ENCODE measurements around the gene RING1.
"Not testable (repeated sequence)": the region's sequence is repeated elsewhere in the genome, so short reads cannot be mapped to it uniquely, and the experiment has no call there.

Gene RING1

DNA sequence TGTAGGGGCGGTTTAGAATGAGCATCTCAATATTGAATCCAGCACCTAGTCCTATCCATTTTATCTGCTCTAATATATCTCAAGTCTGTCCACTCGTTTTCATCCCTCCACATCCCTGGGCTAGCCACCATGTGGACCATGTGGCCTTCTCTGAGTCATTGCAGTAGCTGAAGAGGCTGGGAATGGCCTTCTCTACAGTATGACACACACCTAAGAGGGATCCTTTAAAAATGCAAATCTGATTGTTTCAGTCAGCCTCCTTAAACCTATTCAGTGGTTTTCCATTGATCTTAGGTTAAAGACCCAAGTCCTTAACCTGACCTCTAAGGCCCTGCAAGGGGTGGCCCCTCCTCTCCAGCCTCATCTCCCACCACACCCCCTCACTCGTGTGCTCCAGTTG is 9.4 kb downstream of the RING1 start:
- H3K36me3 ChIP-seq (ENCODE audit: control insufficient read depth, insufficient read depth, low read length): no peaks in the 10 kb centered on the region
- no peak overlapping the region for H3K4me3 ChIP-seq (ENCODE audit: low read length)
- no peak overlapping the region for H3K27ac ChIP-seq (ENCODE audit: low read depth, low read length)
- peaks cover 3% of the 10 kb centered on the region for H3K4me1 ChIP-seq (ENCODE audit: control insufficient read depth, insufficient read depth, low read length)
- H3K9ac ChIP-seq (ENCODE audit: low read length): no peak overlapping the region
- H3K27me3 ChIP-seq (ENCODE audit: control insufficient read depth, insufficient read depth, low read length): no peaks in the 10 kb centered on the region

DNA sequence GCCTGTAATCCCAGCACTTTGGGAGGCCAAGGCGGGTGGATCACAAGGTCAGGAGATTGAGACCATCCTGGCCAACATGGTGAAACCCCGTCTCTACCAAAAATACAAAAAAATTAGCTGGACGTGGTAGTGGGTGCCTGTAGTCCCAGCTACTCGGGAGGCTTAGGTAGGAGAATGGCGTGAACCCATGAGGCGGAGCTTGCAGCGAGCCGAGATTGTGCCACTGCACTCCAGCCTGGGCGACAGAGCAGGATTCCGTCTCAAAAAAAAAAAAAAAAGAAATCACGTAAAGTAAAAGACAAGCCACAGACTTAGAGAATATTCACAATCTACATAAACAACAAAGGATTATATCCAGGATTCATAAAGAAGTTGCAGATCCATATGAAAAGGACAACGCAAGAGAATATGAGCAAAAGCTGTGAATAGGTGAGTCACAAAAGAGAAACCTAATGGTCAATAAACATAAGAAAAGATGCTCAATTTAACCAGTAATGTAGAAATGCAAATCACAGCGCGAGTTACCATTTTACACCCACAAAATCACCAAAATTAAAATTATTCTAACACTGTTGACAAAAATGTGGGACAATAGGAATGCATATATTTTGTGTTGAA is 18.3 kb downstream of the RING1 start:
- H3K27me3 ChIP-seq (ENCODE audit: control insufficient read depth, insufficient read depth, low read length); H3K4me3 ChIP-seq (ENCODE audit: low read length); H3K9ac ChIP-seq (ENCODE audit: low read length); H3K36me3 ChIP-seq (ENCODE audit: control insufficient read depth, insufficient read depth, low read length); H3K27ac ChIP-seq (ENCODE audit: low read depth, low read length); H3K4me1 ChIP-seq (ENCODE audit: control insufficient read depth, insufficient read depth, low read length): not testable (repeated sequence)

DNA sequence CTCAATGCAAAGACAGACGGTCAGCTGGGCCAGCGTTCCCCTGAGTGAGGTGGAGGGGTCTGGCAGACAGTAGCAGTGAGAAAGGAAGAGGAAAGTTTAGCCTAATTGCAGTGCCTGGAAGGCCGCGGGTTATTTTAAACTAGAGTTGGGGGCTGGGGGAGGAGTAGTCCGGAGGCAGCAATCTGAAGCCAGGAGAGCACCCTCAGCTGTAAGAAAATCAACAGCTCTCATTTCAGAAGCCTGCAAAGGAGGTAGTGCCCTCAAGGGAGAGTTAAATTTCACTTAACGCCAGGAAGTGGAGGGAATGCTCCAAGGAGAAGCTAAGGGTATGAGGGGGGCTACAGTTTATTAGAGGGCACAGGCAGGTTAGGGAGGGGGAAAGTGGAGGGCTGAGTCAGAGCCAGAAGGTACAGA is 26.9 kb downstream of the RING1 start:
- H3K9ac ChIP-seq (ENCODE audit: low read length): no peak overlapping the region
- no peak overlapping the region for H3K27ac ChIP-seq (ENCODE audit: low read depth, low read length)
- H3K4me1 ChIP-seq (ENCODE audit: control insufficient read depth, insufficient read depth, low read length): no peaks in the 10 kb centered on the region
- H3K4me3 ChIP-seq (ENCODE audit: low read length): no peak overlapping the region
- no peaks in the 10 kb centered on the region for H3K27me3 ChIP-seq (ENCODE audit: control insufficient read depth, insufficient read depth, low read length)
- no peaks in the 10 kb centered on the region for H3K36me3 ChIP-seq (ENCODE audit: control insufficient read depth, insufficient read depth, low read length)

DNA sequence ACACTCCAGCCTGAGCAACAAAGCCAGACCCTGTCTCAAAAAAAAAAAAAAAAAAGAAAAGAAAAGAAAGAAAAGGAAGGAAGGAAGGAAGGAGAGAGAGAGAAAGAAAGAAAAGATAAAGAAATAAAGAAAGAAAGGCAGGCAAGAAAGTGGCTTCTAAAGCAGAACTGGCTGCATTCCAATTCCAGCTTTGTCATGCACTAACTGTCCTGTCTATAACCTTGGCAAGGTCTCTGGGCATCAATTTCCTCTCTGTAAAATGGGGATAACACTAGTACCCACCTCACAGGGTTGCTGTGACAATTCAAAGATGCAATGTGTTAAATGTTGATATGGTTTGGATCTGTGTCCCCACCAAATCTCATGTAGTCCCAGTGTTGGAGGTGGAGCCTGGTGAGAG is 28.0 kb downstream of the RING1 start:
- no peak overlapping the region for H3K9ac ChIP-seq (ENCODE audit: low read length)
- no peaks in the 10 kb centered on the region for H3K36me3 ChIP-seq (ENCODE audit: control insufficient read depth, insufficient read depth, low read length)
- no peaks in the 10 kb centered on the region for H3K27me3 ChIP-seq (ENCODE audit: control insufficient read depth, insufficient read depth, low read length)

DNA sequence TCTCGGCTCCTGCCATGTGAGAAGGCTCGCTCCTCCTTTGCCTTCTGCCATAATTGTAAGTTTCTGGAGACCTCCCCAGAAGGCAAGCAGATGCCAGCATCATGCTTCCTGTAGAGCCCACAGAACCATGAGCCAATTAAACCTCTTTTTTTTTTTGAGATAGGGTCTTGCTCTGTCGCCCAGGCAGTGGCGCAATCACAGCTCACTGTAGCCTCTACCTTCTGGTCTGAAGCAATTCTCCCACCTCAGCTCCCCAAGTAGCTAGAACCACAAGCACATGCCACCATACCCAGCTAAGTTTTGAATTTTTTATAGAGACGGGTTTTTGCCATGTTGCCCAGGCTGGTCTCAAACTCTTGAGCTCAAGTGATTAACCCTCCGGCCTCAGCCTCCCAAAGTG is 28.6 kb downstream of the RING1 start:
- Histone ChIP-seq H3K36me3 (ENCODE audit: control insufficient read depth, insufficient read depth, low read length) (no peaks in the 10 kb centered on the region), H3K9ac (ENCODE audit: low read length) (no peak overlapping the region), H3K4me1 (ENCODE audit: control insufficient read depth, insufficient read depth, low read length) (no peaks in the 10 kb centered on the region), H3K27me3 (ENCODE audit: control insufficient read depth, insufficient read depth, low read length) (no peaks in the 10 kb centered on the region), H3K4me3 (ENCODE audit: low read length) (no peak overlapping the region), H3K27ac (ENCODE audit: low read depth, low read length) (no peak overlapping the region)

More for the DNA sequence above, 28.0 kb downstream of the RING1 start:
- Histone ChIP-seq H3K4me1 (ENCODE audit: control insufficient read depth, insufficient read depth, low read length) (no peaks in the 10 kb centered on the region), H3K27ac (ENCODE audit: low read depth, low read length) (no peak overlapping the region), H3K4me3 (ENCODE audit: low read length) (no peak overlapping the region)

DNA sequence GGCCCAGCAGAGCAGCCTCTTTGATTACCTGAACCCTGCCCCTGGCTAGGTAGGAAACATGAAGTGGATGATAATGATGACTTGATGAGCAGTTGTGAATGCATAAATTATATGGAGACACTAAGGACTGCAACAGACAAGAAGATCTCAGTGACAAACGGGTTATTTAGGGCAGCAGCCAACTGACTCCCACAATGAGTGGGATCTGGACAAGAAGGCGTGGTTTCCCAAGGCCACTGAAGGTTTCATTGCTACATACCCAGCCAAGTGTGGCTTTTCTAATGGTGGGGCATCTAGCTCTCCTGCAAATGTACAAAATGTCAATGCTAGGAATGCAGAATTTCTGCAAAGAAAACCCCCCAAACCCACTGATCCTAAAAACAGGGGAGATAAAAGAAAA is 29.4 kb downstream of the RING1 start:
- no peaks in the 10 kb centered on the region for H3K36me3 ChIP-seq (ENCODE audit: control insufficient read depth, insufficient read depth, low read length)
- H3K4me3 ChIP-seq (ENCODE audit: low read length): no peak overlapping the region
- no peaks in the 10 kb centered on the region for H3K27me3 ChIP-seq (ENCODE audit: control insufficient read depth, insufficient read depth, low read length)
- H3K4me1 ChIP-seq (ENCODE audit: control insufficient read depth, insufficient read depth, low read length): no peaks in the 10 kb centered on the region
- H3K27ac ChIP-seq (ENCODE audit: low read depth, low read length): no peak overlapping the region
- H3K9ac ChIP-seq (ENCODE audit: low read length): no peak overlapping the region

DNA sequence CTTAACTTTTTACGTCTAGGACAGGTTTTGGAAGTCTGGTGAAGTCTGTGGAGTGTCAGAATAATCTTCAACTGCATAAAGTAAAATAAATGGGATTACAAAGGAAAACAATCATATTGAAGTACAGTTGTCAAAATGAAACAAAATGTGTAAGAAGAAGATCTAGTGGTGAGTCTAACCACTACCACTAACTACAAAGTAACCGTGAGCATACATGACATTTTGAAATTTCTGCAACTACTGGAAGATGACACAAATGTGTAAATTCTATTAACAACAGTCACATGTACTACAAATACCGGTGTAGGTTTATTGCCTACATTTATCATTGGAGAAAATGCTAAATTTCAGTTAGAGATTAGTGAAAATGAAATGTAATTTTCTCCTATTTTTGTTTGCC is 33.7 kb downstream of the RING1 start:
- Histone ChIP-seq H3K36me3 (ENCODE audit: control insufficient read depth, insufficient read depth, low read length) (no peaks in the 10 kb centered on the region), H3K4me3 (ENCODE audit: low read length) (no peak overlapping the region), H3K9ac (ENCODE audit: low read length) (no peak overlapping the region), H3K27ac (ENCODE audit: low read depth, low read length) (no peak overlapping the region), H3K27me3 (ENCODE audit: control insufficient read depth, insufficient read depth, low read length) (no peaks in the 10 kb centered on the region), H3K4me1 (ENCODE audit: control insufficient read depth, insufficient read depth, low read length) (no peaks in the 10 kb centered on the region)

DNA sequence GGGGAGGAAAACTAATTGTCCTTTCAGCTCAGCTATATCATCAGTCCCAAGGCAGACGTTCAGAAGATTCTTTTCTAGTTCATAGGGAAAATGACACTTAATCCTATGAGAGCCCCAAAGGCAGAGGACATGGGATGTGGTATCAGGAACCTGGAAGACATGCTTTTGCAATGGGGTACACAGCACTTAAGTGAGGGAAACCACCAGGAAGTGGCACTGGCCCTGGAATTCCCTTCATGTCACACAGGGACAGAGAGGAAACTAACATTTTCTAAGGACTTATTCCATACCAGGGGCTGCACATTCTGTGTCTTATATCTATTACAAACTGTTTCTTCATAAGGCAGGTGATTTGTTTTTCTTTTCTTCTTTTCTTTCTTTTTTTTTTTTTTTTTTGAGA is 35.2 kb downstream of the RING1 start:
- H3K36me3 ChIP-seq (ENCODE audit: control insufficient read depth, insufficient read depth, low read length): no peaks in the 10 kb centered on the region

DNA sequence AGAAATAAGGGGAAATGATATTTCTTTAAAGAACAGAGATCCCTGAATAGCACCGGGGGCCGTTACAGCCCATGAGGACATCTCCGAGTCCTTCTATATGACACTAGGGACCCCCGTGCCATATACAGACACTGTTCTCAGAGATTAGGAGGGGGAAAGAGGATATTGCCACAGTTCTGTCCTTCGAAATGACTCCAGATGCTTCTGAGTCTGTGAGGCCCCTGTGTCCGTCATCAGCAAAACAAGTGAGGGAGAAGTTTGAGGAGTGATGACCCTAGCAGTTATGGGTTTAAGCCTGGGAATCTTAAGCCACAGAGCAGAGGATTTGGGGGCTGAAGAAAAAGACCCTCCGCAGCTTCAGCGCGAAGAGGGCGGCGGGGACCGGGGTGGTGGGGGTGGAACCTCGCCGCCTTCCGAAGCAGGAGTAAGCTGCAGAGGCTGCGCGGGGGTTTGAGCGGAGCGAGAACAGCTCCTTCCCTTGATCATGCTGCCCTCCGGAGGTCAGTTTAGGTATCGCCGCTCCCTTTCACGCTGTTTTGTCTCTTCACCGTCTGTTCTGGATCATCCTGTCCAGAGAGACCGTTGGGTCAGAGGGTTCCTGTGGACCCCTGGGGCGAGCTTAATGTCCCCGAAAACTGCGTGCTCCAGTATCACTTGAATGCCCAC is 39.8 kb downstream of the RING1 start:
- peak overlapping the region; percentile 76 for H3K4me3 ChIP-seq (ENCODE audit: low read length)
- H3K4me1 ChIP-seq (ENCODE audit: control insufficient read depth, insufficient read depth, low read length): peaks cover 12% of the 10 kb centered on the region
- H3K27ac ChIP-seq (ENCODE audit: low read depth, low read length): peak overlapping the region; percentile 91
- H3K27me3 ChIP-seq (ENCODE audit: control insufficient read depth, insufficient read depth, low read length): no peaks in the 10 kb centered on the region
- no peaks in the 10 kb centered on the region for H3K36me3 ChIP-seq (ENCODE audit: control insufficient read depth, insufficient read depth, low read length)
- peak overlapping the region; percentile 41 for H3K9ac ChIP-seq (ENCODE audit: low read length)

More for the DNA sequence above, 35.2 kb downstream of the RING1 start:
- H3K9ac ChIP-seq (ENCODE audit: low read length): no peak overlapping the region
- no peaks in the 10 kb centered on the region for H3K27me3 ChIP-seq (ENCODE audit: control insufficient read depth, insufficient read depth, low read length)
- H3K4me1 ChIP-seq (ENCODE audit: control insufficient read depth, insufficient read depth, low read length): peaks cover 3% of the 10 kb centered on the region
- no peak overlapping the region for H3K27ac ChIP-seq (ENCODE audit: low read depth, low read length)
- H3K4me3 ChIP-seq (ENCODE audit: low read length): no peak overlapping the region

DNA sequence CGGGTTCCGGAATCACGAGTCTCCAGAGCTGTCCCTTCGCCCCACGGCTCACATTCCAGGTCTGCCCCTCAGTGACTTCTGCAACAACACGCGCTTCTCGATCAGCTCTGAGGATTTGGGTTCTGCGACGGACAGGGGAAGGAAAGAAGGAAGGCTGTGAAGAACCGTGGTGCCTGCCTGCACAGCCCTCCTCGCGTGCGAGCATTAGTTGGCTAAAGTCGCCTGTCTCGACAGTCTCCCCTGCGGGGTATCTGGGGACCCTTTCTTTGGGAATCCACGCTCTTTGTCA is 40.3 kb downstream of the RING1 start:
- Histone ChIP-seq H3K27ac (ENCODE audit: low read depth, low read length) (peak overlapping the region; percentile 91), H3K9ac (ENCODE audit: low read length) (peak overlapping the region; percentile 41), H3K4me3 (ENCODE audit: low read length) (peak overlapping the region; percentile 76), H3K27me3 (ENCODE audit: control insufficient read depth, insufficient read depth, low read length) (no peaks in the 10 kb centered on the region), H3K4me1 (ENCODE audit: control insufficient read depth, insufficient read depth, low read length) (peaks cover 12% of the 10 kb centered on the region), H3K36me3 (ENCODE audit: control insufficient read depth, insufficient read depth, low read length) (no peaks in the 10 kb centered on the region)

DNA sequence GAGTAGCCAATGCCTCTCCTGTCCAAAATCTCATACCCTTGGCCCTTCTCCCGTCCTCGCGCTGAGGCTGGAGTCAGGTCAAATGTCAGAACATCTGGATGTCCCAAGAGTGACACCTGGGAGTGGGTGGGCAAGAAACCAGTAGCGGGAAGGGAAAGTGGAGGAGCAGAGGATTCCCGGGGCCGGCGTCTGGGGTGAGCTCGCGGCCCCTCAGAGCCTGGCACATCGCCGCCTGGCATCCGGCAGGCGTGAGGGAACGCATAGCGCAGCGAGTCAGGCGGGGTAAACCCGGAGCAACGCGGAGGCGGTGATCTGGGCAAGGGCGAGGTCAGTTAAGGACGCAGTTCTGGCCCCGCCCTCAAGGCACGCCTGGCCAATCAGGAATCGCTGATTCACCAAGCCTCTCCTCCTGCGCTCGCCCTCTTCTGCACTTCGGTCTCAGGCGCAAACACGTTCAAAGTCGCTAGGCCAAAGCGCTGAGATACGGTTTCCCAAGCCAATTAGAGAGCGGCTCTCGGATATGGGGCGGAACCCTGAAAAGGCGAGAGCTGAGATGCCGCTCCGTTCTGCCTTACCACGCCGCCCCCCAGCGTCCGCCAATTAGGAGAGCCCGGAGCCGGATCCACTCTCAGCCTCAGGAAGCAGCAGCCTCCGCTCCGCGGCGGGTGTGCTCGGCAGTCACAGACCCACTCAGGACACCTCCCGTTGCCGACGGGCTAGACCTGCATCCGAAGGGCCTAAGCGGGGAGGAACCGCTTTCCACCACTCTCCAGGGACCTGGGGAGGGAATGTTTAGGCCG is 40.8 kb downstream of the RING1 start:
- Histone ChIP-seq H3K4me3 (ENCODE audit: low read length) (peak overlapping the region; percentile 88), H3K4me1 (ENCODE audit: control insufficient read depth, insufficient read depth, low read length) (peaks cover 12% of the 10 kb centered on the region), H3K27me3 (ENCODE audit: control insufficient read depth, insufficient read depth, low read length) (no peaks in the 10 kb centered on the region), H3K9ac (ENCODE audit: low read length) (peak overlapping the region; percentile 91), H3K27ac (ENCODE audit: low read depth, low read length) (peak overlapping the region; percentile 91), H3K36me3 (ENCODE audit: control insufficient read depth, insufficient read depth, low read length) (no peaks in the 10 kb centered on the region)

DNA sequence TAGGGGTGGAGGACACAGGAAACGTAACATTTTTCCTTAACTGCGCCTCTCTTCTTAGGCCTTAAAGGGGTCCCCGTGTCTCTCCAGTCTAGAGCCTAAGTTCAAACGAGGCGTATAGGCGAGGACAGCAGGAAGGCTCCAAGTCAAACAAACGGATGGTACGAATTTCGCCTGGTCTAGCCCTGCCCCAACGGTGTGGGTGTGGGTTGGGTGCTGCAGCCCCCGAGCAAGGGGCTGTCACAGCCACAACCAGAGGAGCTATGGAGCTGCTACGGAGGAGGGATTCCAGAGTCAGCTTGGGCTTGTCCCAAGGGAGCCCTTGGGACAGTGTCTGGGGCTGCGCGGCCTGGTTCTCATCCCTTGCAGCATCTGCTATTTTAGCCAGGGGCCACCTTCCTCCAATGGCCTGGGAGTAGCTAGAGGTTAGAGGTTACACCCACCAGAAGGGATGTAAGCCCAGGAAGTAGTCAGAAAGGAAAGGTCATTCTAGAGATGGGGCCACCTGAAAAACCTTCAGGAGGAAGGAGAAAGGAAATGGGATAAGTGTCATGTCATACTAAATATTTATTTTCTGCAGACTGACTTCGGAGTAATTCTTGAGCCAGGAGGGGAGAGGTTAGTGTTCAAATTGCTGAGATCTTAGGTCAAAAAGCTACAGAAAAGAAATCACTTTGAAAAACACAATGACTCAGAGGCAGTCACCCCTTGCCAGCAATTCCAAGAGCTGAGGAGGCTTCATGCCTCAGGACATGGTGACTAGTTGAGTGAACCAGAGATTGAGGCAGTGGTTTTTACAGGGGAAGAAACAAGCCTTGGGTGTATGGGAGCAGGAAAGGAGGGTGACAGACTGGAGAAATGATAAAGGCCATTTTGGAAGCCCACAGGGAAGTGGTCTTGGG is 41.7 kb downstream of the RING1 start:
- H3K27me3 ChIP-seq (ENCODE audit: control insufficient read depth, insufficient read depth, low read length): no peaks in the 10 kb centered on the region
- H3K4me1 ChIP-seq (ENCODE audit: control insufficient read depth, insufficient read depth, low read length): peaks cover 12% of the 10 kb centered on the region
- no peaks in the 10 kb centered on the region for H3K36me3 ChIP-seq (ENCODE audit: control insufficient read depth, insufficient read depth, low read length)
- H3K9ac ChIP-seq (ENCODE audit: low read length): peak overlapping the region; percentile 91
- peak overlapping the region; percentile 88 for H3K4me3 ChIP-seq (ENCODE audit: low read length)
- peak overlapping the region; percentile 88 for H3K27ac ChIP-seq (ENCODE audit: low read depth, low read length)

Data from rectal smooth muscle tissue (tissue), 1 donor.